Subcutaneous adipose tissue (tissue), 4 donors: ENCODE data around the gene ADCYAP1R1. TPM values are rescaled to one million over a fixed set of nuclear protein-coding genes. Genes with fewer than 3 reads are reported as not detected.

Experiments
- total RNA-seq, 4 donors: library from RNA; depleted of rRNA; stranded (reverse); fragments of >200 nt; gene quantifications; one replicate each; pipeline ENCODE4 v1.1.0, GENCODE V29; 2016
- TF ChIP-seq, protein P1 (sequence below): fragments of 450-650 bp; IDR thresholded peaks from one replicate; pipeline ENCODE4 v1.5.1; 2016; ENCODE audit warnings: low read depth, mild to moderate bottlenecking, control low read depth, antibody characterized with exemption, moderate library complexity

The ADCYAP1R1 gene
- total RNA-seq, 4 donors from 2014 or later = 1.9 to 12.8 (median 3.0) TPM

DNA sequence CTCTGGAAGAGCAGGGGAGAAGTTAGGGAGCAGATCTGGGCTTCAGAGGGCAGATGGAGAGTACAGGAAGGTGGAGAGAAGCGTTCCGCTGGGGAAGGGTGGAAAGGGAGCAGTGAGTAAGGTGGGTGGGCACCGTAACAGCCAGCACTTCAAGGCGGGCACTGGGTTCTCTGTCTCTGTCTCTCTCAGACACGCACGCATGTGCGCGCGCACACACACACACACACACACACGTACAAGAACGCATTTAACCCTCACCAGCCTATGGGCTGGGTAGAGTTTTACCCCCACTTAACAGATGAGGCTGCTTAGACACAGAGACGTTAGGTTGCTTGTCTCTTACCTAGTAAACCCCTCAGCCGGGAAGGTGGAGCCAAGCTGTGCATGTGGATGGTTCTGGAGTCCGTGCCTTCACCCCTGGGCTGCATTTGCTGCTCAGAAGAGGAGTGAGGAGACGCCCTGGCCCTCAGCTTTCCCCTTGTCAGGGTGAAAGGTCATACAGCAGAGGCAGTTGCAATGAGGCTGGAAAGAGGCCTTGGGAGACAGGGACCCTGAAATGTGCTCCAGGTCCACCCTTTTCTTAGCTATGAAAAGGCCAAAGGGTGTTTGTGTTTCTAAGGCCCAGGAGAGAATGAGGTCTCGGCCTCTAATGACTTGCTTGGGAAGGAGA lies 16.0 kb downstream of the ADCYAP1R1 start:
- TF ChIP-seq, protein P1, sequence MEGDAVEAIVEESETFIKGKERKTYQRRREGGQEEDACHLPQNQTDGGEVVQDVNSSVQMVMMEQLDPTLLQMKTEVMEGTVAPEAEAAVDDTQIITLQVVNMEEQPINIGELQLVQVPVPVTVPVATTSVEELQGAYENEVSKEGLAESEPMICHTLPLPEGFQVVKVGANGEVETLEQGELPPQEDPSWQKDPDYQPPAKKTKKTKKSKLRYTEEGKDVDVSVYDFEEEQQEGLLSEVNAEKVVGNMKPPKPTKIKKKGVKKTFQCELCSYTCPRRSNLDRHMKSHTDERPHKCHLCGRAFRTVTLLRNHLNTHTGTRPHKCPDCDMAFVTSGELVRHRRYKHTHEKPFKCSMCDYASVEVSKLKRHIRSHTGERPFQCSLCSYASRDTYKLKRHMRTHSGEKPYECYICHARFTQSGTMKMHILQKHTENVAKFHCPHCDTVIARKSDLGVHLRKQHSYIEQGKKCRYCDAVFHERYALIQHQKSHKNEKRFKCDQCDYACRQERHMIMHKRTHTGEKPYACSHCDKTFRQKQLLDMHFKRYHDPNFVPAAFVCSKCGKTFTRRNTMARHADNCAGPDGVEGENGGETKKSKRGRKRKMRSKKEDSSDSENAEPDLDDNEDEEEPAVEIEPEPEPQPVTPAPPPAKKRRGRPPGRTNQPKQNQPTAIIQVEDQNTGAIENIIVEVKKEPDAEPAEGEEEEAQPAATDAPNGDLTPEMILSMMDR = no peak

DNA sequence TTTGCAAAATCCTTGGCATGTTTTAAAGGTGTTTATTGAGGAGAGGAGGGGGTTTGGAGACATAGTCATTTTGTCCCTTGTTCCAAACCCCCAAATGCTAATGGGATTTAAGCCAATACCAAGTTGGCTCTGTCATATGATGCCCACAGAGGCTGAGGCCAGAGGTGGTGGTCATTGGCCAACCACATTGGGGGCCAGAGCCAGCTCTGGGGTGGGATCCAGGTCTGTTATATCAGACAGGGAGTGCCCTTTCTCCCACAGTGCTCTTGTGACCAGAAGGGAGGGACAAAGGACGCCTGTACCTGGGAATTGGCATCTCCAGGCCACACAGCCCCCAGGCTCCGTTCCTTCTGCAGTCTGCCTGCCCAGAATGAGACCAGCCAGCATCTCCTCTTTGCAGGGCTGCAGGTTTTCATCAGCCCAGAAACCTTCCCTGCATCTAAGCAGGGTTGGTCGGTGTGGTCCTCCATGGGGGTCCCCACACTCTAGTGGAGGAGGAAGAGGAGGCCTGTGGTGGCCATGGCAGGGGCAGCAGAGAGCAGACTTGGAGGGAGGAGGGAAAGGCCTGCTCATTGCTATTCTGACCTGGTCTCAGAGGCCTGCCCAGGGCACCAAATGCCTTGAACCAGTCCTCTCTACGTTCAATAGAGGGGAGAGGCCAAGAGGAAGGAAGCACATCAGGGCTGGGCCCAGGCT lies 17.9 kb downstream of the ADCYAP1R1 start:
- TF ChIP-seq, protein P1 = no peak

DNA sequence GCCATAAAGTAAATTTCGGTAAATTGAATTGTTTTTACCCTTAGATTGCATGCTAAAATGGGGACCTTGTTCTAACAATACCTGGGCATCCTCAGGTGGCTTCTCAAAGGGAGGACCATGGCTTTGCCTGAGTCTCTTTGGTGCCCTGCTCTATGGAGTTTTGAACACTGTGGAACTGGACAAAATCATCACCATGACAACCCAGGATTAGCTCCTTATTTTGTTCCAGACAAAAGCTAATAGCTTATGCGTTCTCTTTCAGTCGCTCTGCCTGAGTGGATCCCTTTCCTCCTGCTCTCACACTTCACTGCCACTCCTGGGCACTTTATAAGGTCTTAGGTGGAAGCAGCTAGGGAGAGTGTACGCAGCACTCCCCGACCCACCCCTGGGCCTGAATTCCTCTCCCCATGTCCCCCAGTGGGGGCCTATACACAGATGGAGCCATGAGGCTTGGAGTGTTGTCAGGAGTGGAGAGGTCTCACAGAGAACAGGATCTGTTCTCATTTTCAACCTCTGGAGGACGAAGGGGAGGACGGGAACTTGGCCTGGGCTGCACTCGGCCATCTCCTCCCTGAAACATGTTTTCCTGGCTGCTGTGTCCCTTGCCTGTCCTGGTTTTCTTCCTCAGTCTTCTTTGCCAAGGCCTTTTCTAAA lies 19.0 kb downstream of the ADCYAP1R1 start:
- TF ChIP-seq, protein P1 = no peak

DNA sequence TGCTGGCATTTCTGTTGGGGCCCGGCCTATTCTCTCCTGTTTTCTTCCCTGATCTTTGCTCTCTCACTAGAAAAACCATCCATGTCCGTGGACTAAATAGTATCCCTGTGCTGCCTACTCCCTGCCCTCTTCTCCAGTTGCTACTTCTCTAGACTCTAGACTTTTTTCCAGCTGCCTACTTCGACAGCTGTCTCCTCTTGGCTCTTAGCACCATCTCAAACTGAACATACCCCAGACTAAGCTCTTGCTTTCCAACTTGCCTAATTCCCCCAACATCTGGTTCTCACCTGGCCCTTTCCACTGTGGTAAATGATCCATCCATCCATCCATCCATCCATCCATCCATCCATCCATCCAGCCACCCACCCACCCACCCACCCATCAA lies 19.5 kb downstream of the ADCYAP1R1 start:
- TF ChIP-seq, protein P1 = no peak

DNA sequence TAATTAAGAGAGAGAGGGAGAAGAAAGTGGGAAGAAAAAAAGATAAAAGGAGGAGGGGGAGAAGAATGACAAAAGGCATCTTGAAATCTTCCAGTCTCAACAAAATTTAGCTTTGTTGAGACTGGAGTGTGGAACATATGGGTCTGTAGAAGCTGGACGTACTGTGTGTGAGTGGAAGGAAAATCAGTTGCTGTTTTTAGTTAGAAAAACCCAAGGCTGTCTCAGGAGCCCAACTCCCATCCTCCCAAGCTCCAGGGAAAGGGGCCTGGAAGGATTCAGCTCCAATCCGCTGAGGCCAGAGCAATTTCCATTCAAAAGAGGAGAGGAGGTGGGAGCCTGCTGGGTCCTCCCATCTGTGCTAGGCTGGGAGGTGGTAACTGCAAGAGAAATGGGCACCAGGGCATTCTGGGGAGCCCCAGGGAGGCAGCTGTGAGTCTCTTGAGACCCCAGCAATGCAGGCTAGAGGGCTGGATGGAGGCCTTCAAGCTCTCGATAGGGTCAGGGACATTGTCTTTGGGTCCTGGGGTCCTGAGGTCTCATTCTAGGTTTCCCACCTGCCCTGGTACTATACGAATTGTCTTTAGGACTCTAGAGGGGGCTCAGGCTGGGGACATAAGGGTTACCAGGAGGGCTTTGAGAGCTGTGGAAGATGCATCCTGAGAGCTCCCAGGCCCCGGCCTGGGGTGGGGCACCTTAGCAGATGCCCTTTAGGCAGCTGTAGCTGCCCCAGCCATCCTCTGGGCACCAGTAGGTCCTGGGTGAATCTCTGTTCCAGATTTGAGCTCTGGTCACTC lies 21.4 kb downstream of the ADCYAP1R1 start:
- TF ChIP-seq, protein P1 = no peak

DNA sequence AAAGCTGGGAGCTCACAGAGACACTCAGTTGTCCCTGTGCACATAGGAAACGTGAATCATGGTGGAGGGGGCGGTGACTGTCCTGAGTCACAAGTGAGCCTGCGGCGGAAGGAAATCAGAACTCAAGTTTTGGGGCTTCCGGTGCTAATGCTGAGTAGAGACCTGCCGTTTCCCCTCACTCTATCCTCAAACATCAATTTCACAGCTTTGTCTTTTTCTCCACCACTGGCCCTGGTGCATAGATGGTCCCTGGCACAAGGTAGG lies 21.9 kb downstream of the ADCYAP1R1 start:
- TF ChIP-seq, protein P1 = no peak
